ENCODE measurements around the gene SLC25A13. TPM values are rescaled to one million over a fixed set of nuclear protein-coding genes. Genes with fewer than 3 reads are reported as not detected.
A peak's percentile ranks its signal among the peaks of the same experiment; 100 is the strongest.

The SLC25A13 gene
- total RNA-seq, 2 donors from 2014 or later, result 94.3 to 114 TPM

GRCh38 chr7:96179837-96180236, 142.1 kb downstream of the SLC25A13 start:
- H3K4me3 Mint-ChIP-seq, result no peak overlapping the region
- H3K36me3 Mint-ChIP-seq (ENCODE audit: low read depth), result peaks cover 37% of the 10 kb centered on the region
- TF ChIP-seq, protein P1, sequence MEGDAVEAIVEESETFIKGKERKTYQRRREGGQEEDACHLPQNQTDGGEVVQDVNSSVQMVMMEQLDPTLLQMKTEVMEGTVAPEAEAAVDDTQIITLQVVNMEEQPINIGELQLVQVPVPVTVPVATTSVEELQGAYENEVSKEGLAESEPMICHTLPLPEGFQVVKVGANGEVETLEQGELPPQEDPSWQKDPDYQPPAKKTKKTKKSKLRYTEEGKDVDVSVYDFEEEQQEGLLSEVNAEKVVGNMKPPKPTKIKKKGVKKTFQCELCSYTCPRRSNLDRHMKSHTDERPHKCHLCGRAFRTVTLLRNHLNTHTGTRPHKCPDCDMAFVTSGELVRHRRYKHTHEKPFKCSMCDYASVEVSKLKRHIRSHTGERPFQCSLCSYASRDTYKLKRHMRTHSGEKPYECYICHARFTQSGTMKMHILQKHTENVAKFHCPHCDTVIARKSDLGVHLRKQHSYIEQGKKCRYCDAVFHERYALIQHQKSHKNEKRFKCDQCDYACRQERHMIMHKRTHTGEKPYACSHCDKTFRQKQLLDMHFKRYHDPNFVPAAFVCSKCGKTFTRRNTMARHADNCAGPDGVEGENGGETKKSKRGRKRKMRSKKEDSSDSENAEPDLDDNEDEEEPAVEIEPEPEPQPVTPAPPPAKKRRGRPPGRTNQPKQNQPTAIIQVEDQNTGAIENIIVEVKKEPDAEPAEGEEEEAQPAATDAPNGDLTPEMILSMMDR (conservative IDR thresholded peaks at IDR 0.05), result no peak
- no peak overlapping the region for H3K27ac ChIP-seq (ENCODE audit: low read depth, low read length)
- no peaks in the 10 kb centered on the region for H3K9me3 Mint-ChIP-seq
- peaks cover 39% of the 10 kb centered on the region for H3K4me1 ChIP-seq (ENCODE audit: control insufficient read depth, insufficient read depth, low read length)
- H3K4me1 Mint-ChIP-seq, result peaks cover 40% of the 10 kb centered on the region
- H3K9ac ChIP-seq (ENCODE audit: extremely low read depth, low read length, poor library complexity, severe bottlenecking), result no peak overlapping the region
- H3K4me3 ChIP-seq (ENCODE audit: low read length), result no peak overlapping the region
- H3K9me3 ChIP-seq (ENCODE audit: control insufficient read depth, low read length), result no peaks in the 10 kb centered on the region
- no peak overlapping the region for H3K27ac Mint-ChIP-seq
- no peaks in the 10 kb centered on the region for H3K27me3 ChIP-seq (ENCODE audit: control insufficient read depth, insufficient read depth, low read length, poor library complexity, severe bottlenecking)
- no peak for DNase-seq
- H3K27me3 Mint-ChIP-seq (ENCODE audit: insufficient read depth), result no peaks in the 10 kb centered on the region
- peaks cover 66% of the 10 kb centered on the region for H3K36me3 ChIP-seq (ENCODE audit: control insufficient read depth, insufficient read depth, low read length)

GRCh38 chr7:96179341-96179740, 142.6 kb downstream of the SLC25A13 start:
- no peaks in the 10 kb centered on the region for H3K9me3 ChIP-seq (ENCODE audit: control insufficient read depth, low read length)
- no peak overlapping the region for H3K9ac ChIP-seq (ENCODE audit: extremely low read depth, low read length, poor library complexity, severe bottlenecking)
- Mint-ChIP-seq H3K36me3 (ENCODE audit: low read depth) (peaks cover 34% of the 10 kb centered on the region), H3K4me1 (peaks cover 45% of the 10 kb centered on the region), H3K27ac (no peak overlapping the region), H3K27me3 (ENCODE audit: insufficient read depth) (no peaks in the 10 kb centered on the region), H3K4me3 (no peak overlapping the region), H3K9me3 (no peaks in the 10 kb centered on the region)
- H3K27me3 ChIP-seq (ENCODE audit: control insufficient read depth, insufficient read depth, low read length, poor library complexity, severe bottlenecking), result no peaks in the 10 kb centered on the region
- no peak overlapping the region for H3K27ac ChIP-seq (ENCODE audit: low read depth, low read length)
- no peak for DNase-seq
- peaks cover 39% of the 10 kb centered on the region for H3K4me1 ChIP-seq (ENCODE audit: control insufficient read depth, insufficient read depth, low read length)
- TF ChIP-seq, protein P1 (conservative IDR thresholded peaks at IDR 0.05), result no peak
- peaks cover 66% of the 10 kb centered on the region for H3K36me3 ChIP-seq (ENCODE audit: control insufficient read depth, insufficient read depth, low read length)
- no peak overlapping the region for H3K4me3 ChIP-seq (ENCODE audit: low read length)
- WGBS, 2 experiments (ENCODE audit: insufficient coverage in 1 of 2, insufficient read length in 1 of 2), result 63 to 75% methylated on average over 2 to 3 of the region's 3 CpGs

- H3K36me3 ChIP-seq (ENCODE audit: control insufficient read depth, insufficient read depth, low read length), result peaks cover 64% of the 10 kb centered on the region
- H3K27ac ChIP-seq (ENCODE audit: low read depth, low read length), result no peak overlapping the region
- H3K4me1 ChIP-seq (ENCODE audit: control insufficient read depth, insufficient read depth, low read length), result peaks cover 39% of the 10 kb centered on the region
- H3K27ac Mint-ChIP-seq, result peak overlapping the region; percentile 59
- no peaks in the 10 kb centered on the region for H3K27me3 ChIP-seq (ENCODE audit: control insufficient read depth, insufficient read depth, low read length, poor library complexity, severe bottlenecking)
- H3K9me3 Mint-ChIP-seq, result no peaks in the 10 kb centered on the region
- H3K4me3 Mint-ChIP-seq, result no peak overlapping the region
- peak overlapping the region; percentile 15 for H3K9ac ChIP-seq (ENCODE audit: extremely low read depth, low read length, poor library complexity, severe bottlenecking)
- DNase-seq, result no peak
- H3K4me3 ChIP-seq (ENCODE audit: low read length), result peak overlapping the region; percentile 21
- H3K27me3 Mint-ChIP-seq (ENCODE audit: insufficient read depth), result no peaks in the 10 kb centered on the region
- peaks cover 45% of the 10 kb centered on the region for H3K4me1 Mint-ChIP-seq
- no peaks in the 10 kb centered on the region for H3K9me3 ChIP-seq (ENCODE audit: control insufficient read depth, low read length)
- peaks cover 29% of the 10 kb centered on the region for H3K36me3 Mint-ChIP-seq (ENCODE audit: low read depth)
- TF ChIP-seq, protein P1 (conservative IDR thresholded peaks at IDR 0.05), result no peak
- WGBS, 2 experiments (ENCODE audit: insufficient coverage in 1 of 2, insufficient read length in 1 of 2), result 43 to 68% methylated on average over 1 to 2 of the region's 2 CpGs
These were observed 143.3 kb downstream of the SLC25A13 start for GRCh38 chr7:96178581-96178980.

Measured in endodermal cell (in vitro differentiated cells).